Liver (tissue), 3 donors: ENCODE results near the gene HSD17B8.

Experiments
- ATF3 ChIP-seq: IDR thresholded peaks from 2 replicates; pipeline ENCODE4 v1.6.1; 2016; ENCODE audit warnings: antibody characterized with exemption
- CTCF ChIP-seq: fragments of 150-350 bp; IDR thresholded peaks from 2 replicates; pipeline ENCODE4 v1.5.1; 2017; ENCODE audit warnings: improper control_type of control experiment, low read depth, low read length; ENCODE audit not compliant: missing input control
- GABPA ChIP-seq, 2 donors: IDR thresholded peaks in 1 of 2; conservative IDR thresholded peaks in 1 of 2; 2 replicates each; pipeline ENCODE4 v1.6.1; 2016; ENCODE audit warnings: antibody characterized with exemption in 2 of 2, mild to moderate bottlenecking in 1 of 2, moderate library complexity in 1 of 2
- JUND ChIP-seq, 2 donors: IDR thresholded peaks; 2 replicates each; pipeline ENCODE4 v1.6.1; 2016; ENCODE audit warnings: antibody characterized with exemption in 2 of 2
- MAX ChIP-seq: IDR thresholded peaks from 2 replicates; pipeline ENCODE4 v1.6.1; 2016; ENCODE audit warnings: antibody characterized with exemption
- RAD21 ChIP-seq, 2 donors: IDR thresholded peaks; 2 replicates each; pipeline ENCODE4 v1.6.1; 2016; ENCODE audit warnings: antibody characterized with exemption in 2 of 2, mild to moderate bottlenecking in 2 of 2
- REST ChIP-seq: IDR thresholded peaks from 2 replicates; pipeline ENCODE4 v1.6.1; 2016; ENCODE audit warnings: antibody characterized with exemption, mild to moderate bottlenecking
- RXRA ChIP-seq, 2 donors: IDR thresholded peaks; 2 replicates each; pipeline ENCODE4 v1.6.1; 2017 to 2018; ENCODE audit warnings: antibody characterized with exemption in 2 of 2, mild to moderate bottlenecking in 1 of 2
- SP1 ChIP-seq: IDR thresholded peaks from 2 replicates; pipeline ENCODE4 v1.6.1; 2018; ENCODE audit warnings: antibody characterized with exemption, mild to moderate bottlenecking
- TAF1 ChIP-seq: conservative IDR thresholded peaks from 2 replicates; pipeline ENCODE4 v1.6.1; 2016; ENCODE audit warnings: antibody characterized with exemption, mild to moderate bottlenecking
- YY1 ChIP-seq: IDR thresholded peaks from 2 replicates; pipeline ENCODE4 v1.6.1; 2016; ENCODE audit warnings: antibody characterized with exemption, mild to moderate bottlenecking
- ZBTB33 ChIP-seq: IDR thresholded peaks from 2 replicates; pipeline ENCODE4 v1.6.1; 2016; ENCODE audit warnings: antibody characterized with exemption
- donor health status: healthy.
- donor health status: healthy.

- TF ChIP-seq MAX = no peak
- TF ChIP-seq CTCF = no peak
- TF ChIP-seq GABPA (IDR thresholded peaks at IDR 0.05 in 1 of 2, conservative IDR thresholded peaks at IDR 0.05 in 1 of 2) = no peak
- TF ChIP-seq ZBTB33 = no peak
- TF ChIP-seq RAD21 (IDR thresholded peaks at IDR 0.05) = no peak
- no peak for TF ChIP-seq TAF1
- TF ChIP-seq REST = no peak
- no peak for TF ChIP-seq JUND (IDR thresholded peaks at IDR 0.05)
- no peak for TF ChIP-seq SP1
- TF ChIP-seq YY1 = no peak
- no peak for TF ChIP-seq RXRA (IDR thresholded peaks at IDR 0.05)
- TF ChIP-seq ATF3 = no peak
Measured at GRCh38 chr6:33187809-33188208, 16.6 kb upstream of the HSD17B8 start.
